Natural killer cell (primary cell): ENCODE measurements around the gene PRSS12. TPM values are rescaled to one million over a fixed set of nuclear protein-coding genes. Genes with fewer than 3 reads are reported as not detected.

Experiments
- ATAC-seq, 3 donors: fragments of 150-1000 bp in 2 of 3; fragments of 200-7000 bp in 1 of 3; cut with Tn5 transposase; 1 replicate in 1 of 3; 2 replicates in 2 of 3; pipeline ENCODE4 v1.10.0; 2021; ENCODE audit warnings: mild to moderate bottlenecking in 2 of 3, moderate library complexity in 2 of 3
- DNase-seq, 2 donors: peaks; one replicate each; pipeline versions ENCODE4 v3.0.0 to v3.0.0-alpha.2; 2013 to 2021; ENCODE audit warnings: mixed read lengths in 1 of 2
- H3K27ac ChIP-seq: one replicate; pipeline ENCODE4 v1.5.1; 2013; ENCODE audit warnings: mild to moderate bottlenecking, low read length
- H3K27me3 ChIP-seq: one replicate; pipeline ENCODE4 v1.6.1; 2013; ENCODE audit warnings: low read length; ENCODE audit not compliant: control insufficient read depth, insufficient read depth
- H3K36me3 ChIP-seq: one replicate; pipeline ENCODE4 v1.6.1; 2013; ENCODE audit warnings: low read length; ENCODE audit not compliant: control insufficient read depth, insufficient read depth
- H3K4me1 ChIP-seq: one replicate; pipeline ENCODE4 v1.6.1; 2013; ENCODE audit warnings: low read length; ENCODE audit not compliant: control insufficient read depth, insufficient read depth
- H3K4me3 ChIP-seq: one replicate; pipeline ENCODE4 v1.5.1; 2013; ENCODE audit warnings: low read length
- H3K9me3 ChIP-seq: one replicate; pipeline ENCODE4 v1.6.1; 2013; ENCODE audit warnings: low read length; ENCODE audit not compliant: control insufficient read depth, insufficient read depth
- H3K27ac Mint-ChIP-seq, 2 donors: one replicate each; pipeline ENCODE4 v1.8.0; 2022; ENCODE audit warnings: mild to moderate bottlenecking in 2 of 2, mixed read lengths in 2 of 2, moderate library complexity in 1 of 2
- H3K27me3 Mint-ChIP-seq, 2 donors: one replicate each; pipeline ENCODE4 v1.8.0; 2022; ENCODE audit warnings: low read depth in 2 of 2, mixed read lengths in 2 of 2
- H3K36me3 Mint-ChIP-seq: one replicate; pipeline ENCODE4 v1.8.0; 2022; ENCODE audit warnings: mixed read lengths
- H3K4me1 Mint-ChIP-seq, 2 donors: one replicate each; pipeline ENCODE4 v1.8.0; 2022; ENCODE audit warnings: mixed read lengths in 2 of 2
- H3K4me3 Mint-ChIP-seq: one replicate; pipeline ENCODE4 v1.8.0; 2022; ENCODE audit warnings: mild to moderate bottlenecking, moderate library complexity, mixed read lengths
- H3K9me3 Mint-ChIP-seq, 2 donors: one replicate each; pipeline ENCODE4 v1.8.0; 2022; ENCODE audit warnings: mixed read lengths in 2 of 2
- CTCF ChIP-seq: fragments of 200-600 bp; IDR thresholded peaks from one replicate; pipeline ENCODE4 v1.8.0; 2022; ENCODE audit warnings: antibody characterized with exemption
- WGBS: methylation state at CpG from one replicate; pipeline ENCODE4 v1.1.7; 2013; ENCODE audit warnings: missing lambda C conversion rate; ENCODE audit not compliant: insufficient coverage; 5-methylcytosine and 5-hydroxymethylcytosine counted together
- intact Hi-C: fragments of 100-400 bp; cut with micrococcal nuclease; formaldehyde crosslinking; loops from one replicate; pipeline ENCODE4 v1.14.2; 2022
- total RNA-seq, 4 donors: library from RNA; stranded (reverse); fragments of 120-200 nt in 1 of 4; gene quantifications; one replicate each; pipeline versions ENCODE4 v1.2.3 to v1.2.4, GENCODE V29; 2013 to 2022

PRSS12 gene
- total RNA-seq, 3 donors from 2014 or later (not counting 1 experiment from before 2014, with no cell fraction given) = not detected

GRCh38 chr4:118279328-118279727 is 73.5 kb downstream of the PRSS12 start:
- ATAC-seq (no peak), DNase-seq (peak in 1 of 2 donors; percentile 52)
- H3K27ac Mint-ChIP-seq = peak overlapping the region; percentile 97 to 99
- H3K4me3 Mint-ChIP-seq = peak overlapping the region; percentile 95
- Histone ChIP-seq H3K27me3 (no peaks in the 10 kb centered on the region), H3K36me3 (peaks cover 15% of the 10 kb centered on the region), H3K9me3 (no peaks in the 10 kb centered on the region), H3K4me3 (peak overlapping the region; percentile 84), H3K4me1 (peaks cover 17% of the 10 kb centered on the region), H3K27ac (peak overlapping the region; percentile 92)
- peaks cover 37 to 41% of the 10 kb centered on the region in 2 donors for H3K4me1 Mint-ChIP-seq
- no peaks in the 10 kb centered on the region for H3K9me3 Mint-ChIP-seq
- intact Hi-C loops = loop anchor here (1.0 to 10.0 kb wide), 2 partner anchors 406 to 1025 kb away; partner anchors contain the start of gene METTL14
- no peaks in the 10 kb centered on the region for H3K27me3 Mint-ChIP-seq
- WGBS = 1% methylated on average over 13 of the region's 13 CpGs
- no peak for TF ChIP-seq CTCF
- H3K36me3 Mint-ChIP-seq = no peaks in the 10 kb centered on the region

GRCh38 chr4:118278473-118279274 is 74.1 kb downstream of the PRSS12 start:
- H3K9me3 ChIP-seq = no peaks in the 10 kb centered on the region
- H3K27me3 Mint-ChIP-seq = no peaks in the 10 kb centered on the region
- DNase-seq = peak; percentile 89 to 99
- H3K36me3 ChIP-seq = peaks cover 15% of the 10 kb centered on the region
- H3K4me1 Mint-ChIP-seq = peaks cover 37 to 41% of the 10 kb centered on the region in 2 donors
- H3K27me3 ChIP-seq = no peaks in the 10 kb centered on the region
- peak; percentile 92 to 99 (median 95) for ATAC-seq
- H3K4me3 ChIP-seq = peak overlapping the region; percentile 84
- peak overlapping the region; percentile 92 for H3K27ac ChIP-seq
- intact Hi-C loops = loop anchor here (1.0 to 10.0 kb wide), 2 partner anchors 407 to 1026 kb away; partner anchors contain the start of gene METTL14
- H3K27ac Mint-ChIP-seq = peak overlapping the region; percentile 97 to 99
- TF ChIP-seq CTCF = no peak
- no peaks in the 10 kb centered on the region for H3K9me3 Mint-ChIP-seq
- WGBS = under 1% methylated on average over 56 of the region's 56 CpGs
- H3K4me1 ChIP-seq = peaks cover 17% of the 10 kb centered on the region
- H3K36me3 Mint-ChIP-seq = no peaks in the 10 kb centered on the region
- H3K4me3 Mint-ChIP-seq = peak overlapping the region; percentile 95

GRCh38 chr4:118277243-118277642 is 75.6 kb downstream of the PRSS12 start:
- DNase-seq (no peak), ATAC-seq (no peak)
- Mint-ChIP-seq H3K36me3 (no peaks in the 10 kb centered on the region), H3K27ac (peak overlapping the region; percentile 97 to 99), H3K4me1 (peaks cover 37% of the 10 kb centered on the region in 2 donors), H3K27me3 (no peaks in the 10 kb centered on the region), H3K4me3 (peak overlapping the region; percentile 95), H3K9me3 (no peaks in the 10 kb centered on the region)
- Histone ChIP-seq H3K4me3 (no peak overlapping the region), H3K4me1 (peaks cover 17% of the 10 kb centered on the region), H3K27ac (peak overlapping the region; percentile 92), H3K27me3 (no peaks in the 10 kb centered on the region), H3K36me3 (peaks cover 12% of the 10 kb centered on the region), H3K9me3 (no peaks in the 10 kb centered on the region)
- intact Hi-C loops = loop anchor here (10.0 kb wide), 1 partner anchor 1028 kb away; a partner anchor contains a TSS
- no peak for TF ChIP-seq CTCF
- 71% methylated on average over 4 of the region's 4 CpGs for WGBS
